NB4 (cell line): Measurements from ENCODE around the gene RNF141.

Experiments used
- DNase-seq: peaks from one replicate; pipeline ENCODE4 v3.0.0; 2010; ENCODE audit warnings: low read depth
- H3K4me3 ChIP-seq: one replicate; pipeline ENCODE4 v1.5.1; 2011; ENCODE audit warnings: mild to moderate bottlenecking, low read depth, low read length, moderate library complexity
- MYC ChIP-seq: IDR thresholded peaks from 2 replicates; pipeline ENCODE4 v1.6.1; 2011; ENCODE audit warnings: low read depth, low read length
- POLR2A ChIP-seq: IDR thresholded peaks from 2 replicates; pipeline ENCODE4 v1.6.1; 2011; ENCODE audit warnings: mild to moderate bottlenecking; ENCODE audit not compliant: insufficient read length; ENCODE audit errors: extremely low read depth
- TF ChIP-seq, protein P1 (sequence below): IDR thresholded peaks from 2 replicates; pipeline ENCODE4 v1.6.1; 2011; ENCODE audit warnings: low read depth, low read length
- TF ChIP-seq, protein P2 (sequence below): IDR thresholded peaks from one replicate; pipeline ENCODE4 v1.5.1; 2012; ENCODE audit warnings: low read depth, low read length

The RNF141 gene

DNA sequence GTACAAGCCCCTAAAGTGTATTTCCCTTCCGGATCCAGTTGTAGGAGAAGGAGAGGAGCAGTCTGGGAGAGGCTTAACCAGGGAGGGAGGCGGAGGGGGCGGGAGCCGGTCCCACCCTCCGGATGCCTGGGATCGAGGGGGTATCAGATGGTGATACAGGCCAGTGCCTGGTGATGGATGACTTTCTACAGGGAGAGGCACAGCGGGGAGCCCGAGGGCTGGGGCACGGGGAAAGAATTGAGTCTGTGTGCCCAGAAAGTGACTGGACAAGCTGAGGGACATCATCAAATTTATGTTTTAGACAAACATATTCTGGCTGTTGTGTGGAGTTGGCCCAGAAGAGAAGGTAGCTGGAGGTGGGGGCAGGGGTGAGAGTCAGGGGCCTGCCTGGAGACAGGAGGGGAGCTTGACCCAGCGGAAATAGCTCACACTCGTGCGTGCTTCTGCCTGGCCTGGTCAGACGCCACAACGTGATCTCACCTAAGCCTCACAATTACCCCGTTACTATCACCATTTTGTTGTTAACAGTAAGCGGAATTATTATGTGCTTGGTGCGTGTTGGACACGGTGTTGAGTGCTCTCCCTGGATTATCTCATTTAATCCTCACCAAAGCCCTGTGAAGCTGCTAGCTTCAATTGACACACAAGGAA, 43.5 kb downstream of the RNF141 start:
- no peak overlapping the region for H3K4me3 ChIP-seq
- TF ChIP-seq, protein P1, sequence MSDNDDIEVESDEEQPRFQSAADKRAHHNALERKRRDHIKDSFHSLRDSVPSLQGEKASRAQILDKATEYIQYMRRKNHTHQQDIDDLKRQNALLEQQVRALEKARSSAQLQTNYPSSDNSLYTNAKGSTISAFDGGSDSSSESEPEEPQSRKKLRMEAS: no peak
- no peak for TF ChIP-seq POLR2A
- TF ChIP-seq, protein P2, sequence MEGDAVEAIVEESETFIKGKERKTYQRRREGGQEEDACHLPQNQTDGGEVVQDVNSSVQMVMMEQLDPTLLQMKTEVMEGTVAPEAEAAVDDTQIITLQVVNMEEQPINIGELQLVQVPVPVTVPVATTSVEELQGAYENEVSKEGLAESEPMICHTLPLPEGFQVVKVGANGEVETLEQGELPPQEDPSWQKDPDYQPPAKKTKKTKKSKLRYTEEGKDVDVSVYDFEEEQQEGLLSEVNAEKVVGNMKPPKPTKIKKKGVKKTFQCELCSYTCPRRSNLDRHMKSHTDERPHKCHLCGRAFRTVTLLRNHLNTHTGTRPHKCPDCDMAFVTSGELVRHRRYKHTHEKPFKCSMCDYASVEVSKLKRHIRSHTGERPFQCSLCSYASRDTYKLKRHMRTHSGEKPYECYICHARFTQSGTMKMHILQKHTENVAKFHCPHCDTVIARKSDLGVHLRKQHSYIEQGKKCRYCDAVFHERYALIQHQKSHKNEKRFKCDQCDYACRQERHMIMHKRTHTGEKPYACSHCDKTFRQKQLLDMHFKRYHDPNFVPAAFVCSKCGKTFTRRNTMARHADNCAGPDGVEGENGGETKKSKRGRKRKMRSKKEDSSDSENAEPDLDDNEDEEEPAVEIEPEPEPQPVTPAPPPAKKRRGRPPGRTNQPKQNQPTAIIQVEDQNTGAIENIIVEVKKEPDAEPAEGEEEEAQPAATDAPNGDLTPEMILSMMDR: no peak
- no peak for TF ChIP-seq MYC
- DNase-seq: no peak

DNA sequence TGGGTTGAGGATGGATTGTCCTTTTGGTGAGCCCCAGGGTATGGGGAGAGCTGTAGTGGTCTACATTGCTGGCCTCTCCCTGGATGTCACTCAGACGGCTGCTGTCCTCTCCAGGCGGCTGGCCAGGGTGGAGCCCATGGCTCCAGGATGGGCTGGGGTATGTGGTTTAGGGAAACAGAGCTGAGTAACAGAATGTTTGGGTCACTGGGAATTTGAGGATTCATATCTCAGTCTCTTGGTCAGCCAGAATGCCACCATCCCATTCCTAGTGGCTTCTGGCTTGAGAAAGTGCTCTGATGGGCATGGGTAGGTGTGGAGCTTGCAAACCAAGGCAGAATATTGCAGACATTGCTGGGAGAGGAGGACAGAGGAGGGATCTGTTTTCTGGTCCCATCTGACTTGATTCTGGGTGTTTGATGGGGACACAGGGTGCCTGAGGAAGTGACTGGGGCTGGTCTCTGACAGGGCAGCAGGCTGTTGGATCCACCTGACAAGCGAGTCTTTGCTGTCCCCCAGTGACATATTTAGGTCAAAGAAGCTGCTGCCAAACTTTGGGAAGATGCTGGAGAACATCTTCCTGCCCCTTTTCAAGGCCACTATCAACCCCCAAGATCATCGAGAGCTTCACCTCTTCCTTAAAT, 44.6 kb downstream of the RNF141 start:
- TF ChIP-seq MYC: no peak
- no peak for DNase-seq
- H3K4me3 ChIP-seq: no peak overlapping the region

DNA sequence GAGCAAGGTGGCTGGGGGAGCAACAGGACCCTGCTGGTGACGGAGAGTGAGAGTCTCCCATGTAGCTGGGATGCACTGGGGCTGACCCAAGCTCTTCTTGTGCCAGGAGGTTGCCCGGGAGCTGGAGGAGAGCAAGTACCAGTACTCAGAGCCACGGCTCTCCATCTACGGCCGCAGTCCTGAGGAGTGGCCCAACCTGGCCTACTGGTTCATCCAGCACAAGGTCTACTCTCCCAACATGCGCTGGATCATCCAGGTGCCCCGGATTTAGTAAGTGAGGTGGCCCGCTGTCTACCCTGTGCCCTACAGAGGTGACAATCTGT, 45.6 kb downstream of the RNF141 start:
- H3K4me3 ChIP-seq: no peak overlapping the region
- DNase-seq: no peak
- TF ChIP-seq MYC (no peak), POLR2A (no peak)
- TF ChIP-seq, protein P2: no peak
- TF ChIP-seq, protein P1: no peak

DNA sequence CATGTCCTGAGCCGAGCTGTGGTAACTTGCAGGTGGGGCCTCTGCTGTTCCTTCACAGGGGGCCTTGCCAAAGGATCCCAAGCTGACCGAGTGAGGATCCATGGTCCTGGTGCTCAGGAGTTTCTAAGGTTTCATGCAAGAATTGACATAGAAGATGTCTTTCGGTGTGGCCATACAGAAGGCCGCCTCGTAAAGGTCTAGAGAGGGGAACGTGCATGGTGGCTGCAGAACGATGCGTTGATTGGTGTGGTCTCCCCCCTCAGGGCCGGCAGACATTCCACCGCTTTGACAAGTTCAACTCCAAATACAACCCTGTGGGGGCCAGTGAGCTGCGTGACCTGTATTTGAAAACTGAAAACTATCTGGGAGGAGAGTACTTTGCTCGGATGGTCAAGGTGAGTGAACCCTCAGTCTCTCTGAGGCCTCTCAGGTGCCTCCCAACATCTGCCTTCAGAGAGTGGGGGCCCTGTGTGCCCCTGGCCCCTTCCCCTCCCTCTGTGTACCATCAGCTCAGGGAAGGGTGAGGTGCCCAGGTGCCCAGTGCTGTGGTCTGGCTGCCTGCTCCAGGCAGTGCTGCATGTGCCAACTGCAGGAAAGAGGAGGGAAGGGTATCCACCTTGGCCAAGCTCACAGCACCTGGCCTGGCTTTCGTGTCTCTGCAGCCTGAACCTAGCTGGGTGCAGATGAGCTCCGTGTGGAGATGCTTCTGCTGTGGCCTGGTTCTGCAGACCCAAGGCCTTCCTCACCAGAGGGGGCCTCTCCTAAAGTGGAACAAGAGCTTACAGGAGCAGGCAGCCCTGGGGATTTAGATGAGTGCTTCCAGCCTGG, 46.1 kb downstream of the RNF141 start:
- TF ChIP-seq, protein P2: no peak
- TF ChIP-seq, protein P1: no peak
- TF ChIP-seq MYC (no peak), POLR2A (no peak)
- no peak for DNase-seq
- no peak overlapping the region for H3K4me3 ChIP-seq

DNA sequence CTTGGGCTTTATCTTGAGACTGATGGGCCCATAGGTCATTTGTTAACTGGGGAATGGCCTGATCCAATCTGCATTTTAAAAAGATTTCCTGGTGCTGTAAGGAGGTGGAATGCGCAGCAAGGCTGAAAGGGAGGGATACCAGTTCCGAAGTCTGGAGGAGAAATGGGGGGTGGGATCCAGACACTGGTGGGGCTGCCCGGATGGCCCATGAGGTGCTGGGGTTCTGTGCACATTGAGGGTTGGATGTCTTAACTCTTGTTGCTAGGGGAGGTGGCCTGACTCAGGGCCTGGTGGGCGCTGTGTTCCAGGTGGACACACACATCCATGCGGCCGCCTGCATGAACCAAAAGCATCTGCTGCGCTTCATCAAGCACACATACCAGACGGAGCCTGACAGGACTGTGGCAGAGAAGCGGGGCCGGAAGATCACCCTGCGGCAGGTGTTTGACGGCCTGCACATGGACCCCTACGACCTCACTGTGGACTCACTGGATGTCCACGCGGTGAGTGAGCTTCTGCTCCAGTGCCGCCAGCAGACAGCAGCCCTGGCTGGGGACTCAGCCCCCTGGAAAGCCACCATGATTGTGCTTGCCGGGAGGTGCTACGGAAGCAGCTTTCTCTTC, 47.8 kb downstream of the RNF141 start:
- no peak overlapping the region for H3K4me3 ChIP-seq
- TF ChIP-seq, protein P2: no peak
- TF ChIP-seq, protein P1: no peak
- TF ChIP-seq MYC (no peak), POLR2A (no peak)
- no peak for DNase-seq

DNA sequence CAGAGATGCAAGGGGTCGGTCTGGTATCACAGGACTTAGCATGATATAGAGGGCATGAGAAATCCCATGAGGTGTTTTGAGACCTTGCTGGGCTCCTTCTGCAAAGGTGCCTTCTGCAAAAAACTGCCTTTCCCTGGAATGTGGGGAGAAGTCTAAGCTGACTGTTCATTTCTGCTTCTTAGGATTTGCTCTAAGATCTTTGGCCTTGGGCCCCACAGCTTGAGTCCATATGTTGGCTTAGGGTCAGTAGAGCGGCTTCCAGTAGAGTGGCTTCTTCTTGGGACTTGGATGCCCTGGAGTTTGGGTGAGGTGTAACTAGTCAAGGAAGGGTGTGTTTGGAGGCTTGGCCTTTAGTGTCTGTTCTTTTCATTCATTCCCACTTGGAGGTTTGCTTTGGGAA, 48.9 kb downstream of the RNF141 start:
- TF ChIP-seq, protein P2: no peak
- TF ChIP-seq MYC: no peak
- TF ChIP-seq, protein P1: no peak
- TF ChIP-seq POLR2A: no peak
- H3K4me3 ChIP-seq: no peak overlapping the region
- no peak for DNase-seq
